Activated B cell treated with CpG ODN at 0.5 μM for 24 hours (primary cell): Measurements from ENCODE around the gene ACSL1. TPM values are rescaled to one million over a fixed set of nuclear protein-coding genes. Genes with fewer than 3 reads are reported as not detected.

Experiments
- ATAC-seq: fragments of 200-7000 bp; cut with Tn5 transposase; one replicate; pipeline ENCODE4 v1.10.0; 2021; ENCODE audit warnings: low read depth, mild to moderate bottlenecking, moderate library complexity
- CTCF ChIA-PET: fragments of 350-600 bp; sonication (Branson Sonifier 250); formaldehyde crosslinking; loops from one replicate; lab custom pipeline; 2021; ENCODE audit warnings: antibody characterized with exemption; lab: Charles Lee
- POLR2A ChIA-PET: fragments of 350-600 bp; sonication (Branson Sonifier 250); formaldehyde crosslinking; loops from one replicate; lab custom pipeline; 2021; ENCODE audit warnings: antibody characterized with exemption; lab: Charles Lee
- DNase-seq: peaks from one replicate; pipeline ENCODE4 v3.0.0; 2022
- H3K27ac Mint-ChIP-seq: one replicate; pipeline ENCODE4 v1.8.0; 2020; ENCODE audit warnings: mixed read lengths
- H3K27me3 Mint-ChIP-seq: one replicate; pipeline ENCODE4 v1.8.0; 2021; ENCODE audit warnings: mixed read lengths
- H3K36me3 Mint-ChIP-seq: one replicate; pipeline ENCODE4 v1.8.0; 2021; ENCODE audit warnings: low read depth, mixed read lengths
- H3K4me1 Mint-ChIP-seq: one replicate; pipeline ENCODE4 v1.8.0; 2021; ENCODE audit warnings: mixed read lengths
- H3K4me3 Mint-ChIP-seq: one replicate; pipeline ENCODE4 v1.8.0; 2020; ENCODE audit warnings: mild to moderate bottlenecking, mixed read lengths
- H3K9me3 Mint-ChIP-seq: one replicate; pipeline ENCODE4 v1.8.0; 2020; ENCODE audit warnings: mixed read lengths
- CTCF ChIP-seq: fragments of 200-600 bp; IDR thresholded peaks from one replicate; pipeline ENCODE4 v1.8.0; 2022; ENCODE audit warnings: antibody characterized with exemption, mild to moderate bottlenecking
- intact Hi-C: fragments of 100-400 bp; cut with micrococcal nuclease; formaldehyde crosslinking; loops from one replicate; pipeline ENCODE4 v1.15.1; 2024
- total RNA-seq: library from RNA; stranded (reverse); gene quantifications from 2 replicates; pipeline ENCODE4 v1.2.3, GENCODE V29; 2022

ACSL1 gene
- total RNA-seq, 1 donor from 2014 or later = 47.0 TPM

- Mint-ChIP-seq H3K4me1 (peaks cover 81% of the 10 kb centered on the region), H3K27ac (peak overlapping the region; percentile 87), H3K9me3 (no peaks in the 10 kb centered on the region), H3K4me3 (peak overlapping the region; percentile 60), H3K36me3 (peaks cover 13% of the 10 kb centered on the region), H3K27me3 (no peaks in the 10 kb centered on the region)
- POLR2A ChIA-PET = interaction anchor here (0.6 to 2.5 kb wide), 6 partner anchors 10 to 327 kb away, joined by 3 to 31 read pairs (median 4); partner anchors contain the start of genes ACSL1 and PRIMPOL
- intact Hi-C loops = loop anchor here (1.0 to 10.0 kb wide), 5 partner anchors 9 to 553 kb away; no protein-coding TSS in a partner anchor
- no peak for TF ChIP-seq CTCF
- ATAC-seq (peak; percentile 68), DNase-seq (peak; percentile 33)
- CTCF ChIA-PET = no interaction called here
Observed at GRCh38 chr4:184815046-184815877, 10.5 kb downstream of the ACSL1 start.

GRCh38 chr4:184814686-184815045 lies 11.1 kb downstream of the ACSL1 start:
- Mint-ChIP-seq H3K4me1 (peaks cover 76% of the 10 kb centered on the region), H3K36me3 (peaks cover 13% of the 10 kb centered on the region), H3K9me3 (no peaks in the 10 kb centered on the region), H3K27me3 (no peaks in the 10 kb centered on the region), H3K27ac (peak overlapping the region; percentile 87), H3K4me3 (peak overlapping the region; percentile 60)
- intact Hi-C loops = loop anchor here (1.0 to 10.0 kb wide), 5 partner anchors 8 to 552 kb away; no protein-coding TSS in a partner anchor
- ATAC-seq (no peak), DNase-seq (no peak)
- CTCF ChIA-PET = no interaction called here
- no peak for TF ChIP-seq CTCF
- POLR2A ChIA-PET = interaction anchor here (0.5 to 2.5 kb wide), 5 partner anchors 10 to 546 kb away, joined by 3 to 31 read pairs (median 4); partner anchors contain the start of gene ACSL1

GRCh38 chr4:184812651-184813181 lies 13.1 kb downstream of the ACSL1 start:
- no peak for ATAC-seq
- ChIA-PET CTCF (interaction anchor here (1.4 kb wide), 1 partner anchor 67 kb away, joined by 4 read pairs; no protein-coding TSS in a partner anchor), POLR2A (no interaction called here)
- H3K27ac Mint-ChIP-seq = no peak overlapping the region
- no peak for DNase-seq
- intact Hi-C loops = loop anchor here (10.0 kb wide), 1 partner anchor 48 kb away; no protein-coding TSS in a partner anchor
- TF ChIP-seq CTCF = no peak
- H3K27me3 Mint-ChIP-seq = no peaks in the 10 kb centered on the region
- no peak overlapping the region for H3K4me3 Mint-ChIP-seq
- peaks cover 66% of the 10 kb centered on the region for H3K4me1 Mint-ChIP-seq
- peaks cover 13% of the 10 kb centered on the region for H3K36me3 Mint-ChIP-seq
- H3K9me3 Mint-ChIP-seq = no peaks in the 10 kb centered on the region

GRCh38 chr4:184812199-184812542 lies 13.6 kb downstream of the ACSL1 start:
- POLR2A ChIA-PET = no interaction called here

More at GRCh38 chr4:184812199-184812542, 13.6 kb downstream of the ACSL1 start:
- no peak overlapping the region for H3K4me3 Mint-ChIP-seq
- DNase-seq (no peak), ATAC-seq (no peak)
- peaks cover 63% of the 10 kb centered on the region for H3K4me1 Mint-ChIP-seq
- no peak for TF ChIP-seq CTCF
- no peaks in the 10 kb centered on the region for H3K9me3 Mint-ChIP-seq
- CTCF ChIA-PET = no interaction called here
- no peak overlapping the region for H3K27ac Mint-ChIP-seq
- H3K27me3 Mint-ChIP-seq = no peaks in the 10 kb centered on the region
- intact Hi-C loops = loop anchor here (10.0 kb wide), 1 partner anchor 47 kb away; no protein-coding TSS in a partner anchor
- peaks cover 13% of the 10 kb centered on the region for H3K36me3 Mint-ChIP-seq
